NB4 (cell line): ENCODE measurements around the gene ZNF512B.

Experiments used
- POLR2A ChIP-seq: IDR thresholded peaks from 2 replicates; pipeline ENCODE4 v1.6.1; 2011; ENCODE audit warnings: mild to moderate bottlenecking; ENCODE audit not compliant: insufficient read length; ENCODE audit errors: extremely low read depth
- TF ChIP-seq, protein P1 (sequence below): IDR thresholded peaks from one replicate; pipeline ENCODE4 v1.5.1; 2012; ENCODE audit warnings: low read depth, low read length
- TF ChIP-seq, protein P2 (sequence below): IDR thresholded peaks from 2 replicates; pipeline ENCODE4 v1.6.1; 2011; ENCODE audit warnings: low read depth, low read length

DNA sequence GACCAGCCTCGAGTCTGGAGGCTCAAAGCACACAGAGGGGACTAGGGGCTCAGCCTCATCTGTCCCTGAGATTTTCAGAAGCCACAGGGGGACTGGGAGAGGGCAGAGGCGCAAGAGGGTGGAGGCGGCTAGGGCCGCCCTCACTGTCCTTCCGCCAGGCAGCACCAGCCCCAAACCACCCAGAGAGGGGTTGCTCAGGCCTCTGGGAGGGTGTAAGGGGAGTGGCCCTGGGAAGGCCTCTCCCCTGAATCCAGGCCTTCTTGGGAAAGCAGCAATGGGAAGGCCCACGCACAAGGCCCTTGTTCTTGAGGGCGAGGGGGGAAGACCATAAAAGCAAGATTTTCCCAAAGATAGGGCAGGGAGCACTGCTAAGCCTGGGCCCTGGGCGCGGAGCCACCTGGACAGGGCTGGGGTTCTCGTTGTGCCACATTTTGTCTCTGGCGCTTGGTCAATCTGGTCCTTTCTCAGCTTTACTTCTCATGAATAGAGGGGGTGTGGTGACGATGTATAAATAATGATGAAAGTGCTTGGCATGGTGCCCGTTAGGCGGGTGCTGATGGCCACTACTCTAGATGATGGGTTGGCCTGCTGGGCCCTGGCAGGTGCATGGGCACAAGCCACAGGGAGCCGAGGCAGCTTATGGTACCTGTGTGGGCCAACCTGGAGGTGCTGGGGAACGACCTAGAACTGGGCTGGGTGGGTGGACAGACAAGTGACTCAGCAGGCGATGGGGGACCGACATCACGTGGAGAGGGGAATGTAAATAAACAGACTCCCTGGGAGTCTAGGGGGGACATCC is 4.9 kb upstream of the ZNF512B start:
- TF ChIP-seq, protein P1, sequence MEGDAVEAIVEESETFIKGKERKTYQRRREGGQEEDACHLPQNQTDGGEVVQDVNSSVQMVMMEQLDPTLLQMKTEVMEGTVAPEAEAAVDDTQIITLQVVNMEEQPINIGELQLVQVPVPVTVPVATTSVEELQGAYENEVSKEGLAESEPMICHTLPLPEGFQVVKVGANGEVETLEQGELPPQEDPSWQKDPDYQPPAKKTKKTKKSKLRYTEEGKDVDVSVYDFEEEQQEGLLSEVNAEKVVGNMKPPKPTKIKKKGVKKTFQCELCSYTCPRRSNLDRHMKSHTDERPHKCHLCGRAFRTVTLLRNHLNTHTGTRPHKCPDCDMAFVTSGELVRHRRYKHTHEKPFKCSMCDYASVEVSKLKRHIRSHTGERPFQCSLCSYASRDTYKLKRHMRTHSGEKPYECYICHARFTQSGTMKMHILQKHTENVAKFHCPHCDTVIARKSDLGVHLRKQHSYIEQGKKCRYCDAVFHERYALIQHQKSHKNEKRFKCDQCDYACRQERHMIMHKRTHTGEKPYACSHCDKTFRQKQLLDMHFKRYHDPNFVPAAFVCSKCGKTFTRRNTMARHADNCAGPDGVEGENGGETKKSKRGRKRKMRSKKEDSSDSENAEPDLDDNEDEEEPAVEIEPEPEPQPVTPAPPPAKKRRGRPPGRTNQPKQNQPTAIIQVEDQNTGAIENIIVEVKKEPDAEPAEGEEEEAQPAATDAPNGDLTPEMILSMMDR = no peak
- TF ChIP-seq, protein P2, sequence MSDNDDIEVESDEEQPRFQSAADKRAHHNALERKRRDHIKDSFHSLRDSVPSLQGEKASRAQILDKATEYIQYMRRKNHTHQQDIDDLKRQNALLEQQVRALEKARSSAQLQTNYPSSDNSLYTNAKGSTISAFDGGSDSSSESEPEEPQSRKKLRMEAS = no peak
- no peak for TF ChIP-seq POLR2A
